Lung (tissue), 12 donors: Measurements from ENCODE around the gene SMURF1. TPM values are rescaled to one million over a fixed set of nuclear protein-coding genes. Genes with fewer than 3 reads are reported as not detected.

Experiments
- ATAC-seq: fragments of 200-7000 bp; cut with Tn5 transposase; one replicate; pipeline ENCODE4 v1.9.1; 2020; ENCODE audit warnings: moderate number of reproducible peaks; ENCODE audit not compliant: insufficient read depth, low FRiP score
- DNase-seq, 3 donors: peaks; one replicate each; pipeline ENCODE4 v3.0.0-alpha.2; 2013 to 2017
- H3K27ac ChIP-seq, 2 donors: one replicate each; pipeline ENCODE4 v1.5.1; 2013; ENCODE audit warnings: mild to moderate bottlenecking in 2 of 2, moderate library complexity in 2 of 2, control low read depth in 1 of 2, inconsistent platforms in 1 of 2, low read depth in 1 of 2, low read length in 1 of 2
- H3K27me3 ChIP-seq, 3 donors: one replicate each; pipeline ENCODE4 v1.5.1; 2013; ENCODE audit warnings: low read length in 2 of 3; ENCODE audit not compliant: control insufficient read depth in 3 of 3, insufficient read depth in 3 of 3
- H3K36me3 ChIP-seq, 4 donors: one replicate each; pipeline ENCODE4 v1.5.1; 2013; ENCODE audit warnings: low read length in 4 of 4, mild to moderate bottlenecking in 1 of 4, moderate library complexity in 1 of 4; ENCODE audit not compliant: control insufficient read depth in 4 of 4, insufficient read depth in 4 of 4
- H3K4me1 ChIP-seq, 5 donors: one replicate each; pipeline ENCODE4 v1.5.1; 2013; ENCODE audit warnings: low read length in 5 of 5, mild to moderate bottlenecking in 2 of 5, moderate library complexity in 1 of 5; ENCODE audit not compliant: control insufficient read depth in 5 of 5, insufficient read depth in 5 of 5
- H3K4me3 ChIP-seq: one replicate; pipeline ENCODE4 v1.5.1; 2013; ENCODE audit warnings: mild to moderate bottlenecking, control low read depth, moderate library complexity
- H3K9ac ChIP-seq, 2 donors: one replicate each; pipeline ENCODE4 v1.5.1; 2013; ENCODE audit warnings: low read length in 2 of 2, control low read depth in 1 of 2; ENCODE audit not compliant: insufficient read depth in 1 of 2
- H3K9me3 ChIP-seq, 4 donors: one replicate each; pipeline ENCODE4 v1.5.1; 2013; ENCODE audit warnings: low read length in 3 of 4, mild to moderate bottlenecking in 1 of 4, moderate library complexity in 1 of 4; ENCODE audit not compliant: control insufficient read depth in 4 of 4, insufficient read depth in 3 of 4
- WGBS, 2 donors: extraction: QIAGEN DNeasy Blood & Tissue Kit; methylation state at CpG; one replicate each; pipeline ENCODE4 v1.1.7; 2013; 5-methylcytosine and 5-hydroxymethylcytosine counted together
- polyA plus RNA-seq, 2 donors: library from polyadenylated mRNA; stranded (reverse); fragments of 200-250 nt; gene quantifications; one replicate each; pipeline ENCODE4 v1.2.1, GENCODE V29; 2013
- total RNA-seq, 2 donors: library from RNA; depleted of rRNA in 1 of 2; stranded (reverse); fragments of >200 nt in 1 of 2; gene quantifications; one replicate each; pipeline ENCODE4 v1.2.1, GENCODE V29; 2014 to 2021
- TF ChIP-seq, protein P1 (sequence below): IDR thresholded peaks from 2 replicates; pipeline ENCODE4 v1.5.1; 2012; ENCODE audit warnings: mild to moderate bottlenecking; ENCODE audit errors: control extremely low read depth, extremely low read depth
- donor health status: control.
- donor health status: control.
- donor health status: Bipolar disorder and iron deficiency.
- donor health status: healthy.
- donor health status: DM: yes; HTN: yes; CAD: no.

SMURF1 gene
- total and polyA plus RNA-seq, 4 donors = 9.0 to 36.4 (median 21.5) TPM

DNA sequence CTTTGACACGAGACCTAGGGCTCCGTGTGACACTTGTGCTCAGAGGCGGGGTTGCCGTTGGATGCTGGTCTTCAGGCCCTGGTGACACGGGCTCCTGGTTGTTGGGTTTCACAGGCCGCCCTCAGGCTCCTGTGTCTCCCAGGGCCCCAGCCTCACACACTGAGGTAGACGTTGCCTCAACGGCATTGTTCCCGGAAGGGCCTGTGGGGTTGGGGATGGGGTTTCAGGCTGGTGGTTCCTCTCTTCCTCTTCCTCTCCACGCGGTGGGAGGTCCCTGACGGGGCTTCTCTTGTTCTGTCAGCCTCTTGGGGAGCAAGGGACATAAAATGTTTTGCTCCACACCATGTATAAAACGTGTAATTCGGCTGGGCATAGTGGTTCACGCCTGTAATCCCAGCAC lies 140.5 kb downstream of the SMURF1 start:
- Histone ChIP-seq H3K27me3 (no peaks in the 10 kb centered on the region), H3K4me1 (peaks cover 0 to 7% (median 0%) of the 10 kb centered on the region in 5 donors), H3K9me3 (no peaks in the 10 kb centered on the region), H3K4me3 (no peak overlapping the region), H3K36me3 (peaks cover 22 to 56% (median 43%) of the 10 kb centered on the region in 4 donors), H3K9ac (no peak overlapping the region), H3K27ac (peak overlapping the region in 1 of 2 donors; percentile 67)
- TF ChIP-seq, protein P1, sequence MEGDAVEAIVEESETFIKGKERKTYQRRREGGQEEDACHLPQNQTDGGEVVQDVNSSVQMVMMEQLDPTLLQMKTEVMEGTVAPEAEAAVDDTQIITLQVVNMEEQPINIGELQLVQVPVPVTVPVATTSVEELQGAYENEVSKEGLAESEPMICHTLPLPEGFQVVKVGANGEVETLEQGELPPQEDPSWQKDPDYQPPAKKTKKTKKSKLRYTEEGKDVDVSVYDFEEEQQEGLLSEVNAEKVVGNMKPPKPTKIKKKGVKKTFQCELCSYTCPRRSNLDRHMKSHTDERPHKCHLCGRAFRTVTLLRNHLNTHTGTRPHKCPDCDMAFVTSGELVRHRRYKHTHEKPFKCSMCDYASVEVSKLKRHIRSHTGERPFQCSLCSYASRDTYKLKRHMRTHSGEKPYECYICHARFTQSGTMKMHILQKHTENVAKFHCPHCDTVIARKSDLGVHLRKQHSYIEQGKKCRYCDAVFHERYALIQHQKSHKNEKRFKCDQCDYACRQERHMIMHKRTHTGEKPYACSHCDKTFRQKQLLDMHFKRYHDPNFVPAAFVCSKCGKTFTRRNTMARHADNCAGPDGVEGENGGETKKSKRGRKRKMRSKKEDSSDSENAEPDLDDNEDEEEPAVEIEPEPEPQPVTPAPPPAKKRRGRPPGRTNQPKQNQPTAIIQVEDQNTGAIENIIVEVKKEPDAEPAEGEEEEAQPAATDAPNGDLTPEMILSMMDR = no peak
- DNase-seq = no peak
- WGBS, 2 donors = 83 to 91% methylated on average over 15 of the region's 15 CpGs
- ATAC-seq = no peak

- Histone ChIP-seq H3K9me3 (no peaks in the 10 kb centered on the region), H3K36me3 (peaks cover 20 to 51% (median 41%) of the 10 kb centered on the region in 4 donors)
- ATAC-seq = no peak
Measured at GRCh38 chr7:99002827-99003212, 141.1 kb downstream of the SMURF1 start.

DNA sequence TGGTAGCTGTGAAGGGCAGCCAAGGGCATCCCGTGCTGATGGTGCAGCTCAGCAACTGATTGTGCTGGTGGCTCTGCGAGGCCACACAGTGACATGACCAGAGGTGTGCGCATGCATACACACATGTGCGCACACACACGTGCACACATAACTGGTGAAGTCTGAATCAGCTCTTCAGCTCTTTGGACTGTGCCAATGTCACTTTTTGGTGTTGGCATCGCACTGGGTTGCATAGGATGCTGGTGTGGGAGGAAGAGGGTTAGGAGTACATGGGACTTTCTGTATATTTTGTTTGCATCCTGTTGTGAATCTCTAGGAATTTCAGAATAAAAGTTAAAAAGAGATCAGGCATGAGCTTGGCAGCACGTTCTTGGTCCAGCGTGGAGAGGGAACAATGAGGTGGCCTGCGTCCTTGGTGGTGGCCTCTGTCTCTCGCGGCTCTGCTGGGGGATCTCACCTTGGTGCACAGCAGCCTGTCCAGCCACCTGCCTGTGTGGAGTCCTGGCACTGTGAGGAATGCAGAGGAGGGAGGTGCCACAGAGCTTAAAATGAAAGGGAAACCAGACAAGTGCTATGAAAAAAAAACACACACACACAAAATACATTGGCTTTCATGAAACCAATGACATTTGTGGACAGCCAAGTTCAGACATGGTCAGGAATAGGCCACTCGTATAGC lies 141.6 kb downstream of the SMURF1 start:
- TF ChIP-seq, protein P1 = no peak
- H3K4me3 ChIP-seq = no peak overlapping the region
- no peaks in the 10 kb centered on the region for H3K27me3 ChIP-seq
- H3K36me3 ChIP-seq = peaks cover 20 to 51% (median 41%) of the 10 kb centered on the region in 4 donors
- H3K9me3 ChIP-seq = no peaks in the 10 kb centered on the region
- WGBS, 2 donors = 87 to 93% methylated on average over 12 of the region's 12 CpGs
- DNase-seq (no peak), ATAC-seq (no peak)
- peak overlapping the region in 1 of 2 donors; percentile 70 for H3K27ac ChIP-seq
- H3K4me1 ChIP-seq = peaks cover 0 to 7% (median 0%) of the 10 kb centered on the region in 5 donors
- no peak overlapping the region for H3K9ac ChIP-seq

More at GRCh38 chr7:99002827-99003212, 141.1 kb downstream of the SMURF1 start:
- no peaks in the 10 kb centered on the region for H3K27me3 ChIP-seq
- TF ChIP-seq, protein P1 = no peak
- no peak overlapping the region for H3K9ac ChIP-seq
- WGBS, 2 donors = 81 to 92% methylated on average over 20 of the region's 20 CpGs
- peaks cover 0 to 7% (median 0%) of the 10 kb centered on the region in 5 donors for H3K4me1 ChIP-seq
- peak overlapping the region in 1 of 2 donors; percentile 70 for H3K27ac ChIP-seq
- no peak overlapping the region for H3K4me3 ChIP-seq
- DNase-seq = no peak
